Measurements from ENCODE around the gene PLS3. TPM values are rescaled to one million over a fixed set of nuclear protein-coding genes. Genes with fewer than 3 reads are reported as not detected.

The PLS3 gene
- total RNA-seq, 1 experiment from 2014 or later: 88.2 TPM

DNA sequence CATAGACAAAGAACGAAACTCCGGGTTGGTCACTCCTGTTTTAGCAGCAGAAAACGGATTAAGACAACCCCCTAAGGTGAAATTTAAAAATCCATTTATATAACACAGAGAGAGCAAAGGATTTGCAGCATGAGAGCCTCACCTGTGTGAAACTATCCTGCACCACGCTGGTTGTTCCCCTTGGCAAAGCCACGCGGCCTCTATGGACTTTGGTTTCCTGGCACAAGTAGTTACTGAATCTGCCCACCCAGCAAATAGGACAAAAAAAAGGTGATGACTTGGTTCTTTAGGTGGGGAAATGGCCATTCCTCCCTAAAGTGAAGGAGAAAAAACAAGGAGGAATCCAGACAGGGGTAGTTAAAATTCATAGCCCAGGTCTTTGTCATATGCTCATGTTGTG lies 133.1 kb downstream of the PLS3 start:
- H3K36me3 ChIP-seq (ENCODE audit: insufficient read depth, low read length, poor library complexity, severe bottlenecking): no peaks in the 10 kb centered on the region
- H3K9me3 ChIP-seq (ENCODE audit: low read depth, low read length, poor library complexity, severe bottlenecking): no peaks in the 10 kb centered on the region
- BruUV-seq (replicated peaks): no TSS peak
- no peak overlapping the region for H3K27ac ChIP-seq (ENCODE audit: low read depth, low read length, poor library complexity, severe bottlenecking)
- POLR2A ChIA-PET (ENCODE audit: low non-redundant PET): no interaction called here
- no peak for DNase-seq (ENCODE audit: low spot score)
- intact Hi-C loops (cut with micrococcal nuclease; ENCODE audit: unreplicated experiment): loop anchor here (5.0 kb wide), 1 partner anchor 362 kb away; no protein-coding TSS in a partner anchor
- no peak overlapping the region for H3K4me3 ChIP-seq (ENCODE audit: low read depth, low read length, poor library complexity, severe bottlenecking)
- TF ChIP-seq, protein P1, sequence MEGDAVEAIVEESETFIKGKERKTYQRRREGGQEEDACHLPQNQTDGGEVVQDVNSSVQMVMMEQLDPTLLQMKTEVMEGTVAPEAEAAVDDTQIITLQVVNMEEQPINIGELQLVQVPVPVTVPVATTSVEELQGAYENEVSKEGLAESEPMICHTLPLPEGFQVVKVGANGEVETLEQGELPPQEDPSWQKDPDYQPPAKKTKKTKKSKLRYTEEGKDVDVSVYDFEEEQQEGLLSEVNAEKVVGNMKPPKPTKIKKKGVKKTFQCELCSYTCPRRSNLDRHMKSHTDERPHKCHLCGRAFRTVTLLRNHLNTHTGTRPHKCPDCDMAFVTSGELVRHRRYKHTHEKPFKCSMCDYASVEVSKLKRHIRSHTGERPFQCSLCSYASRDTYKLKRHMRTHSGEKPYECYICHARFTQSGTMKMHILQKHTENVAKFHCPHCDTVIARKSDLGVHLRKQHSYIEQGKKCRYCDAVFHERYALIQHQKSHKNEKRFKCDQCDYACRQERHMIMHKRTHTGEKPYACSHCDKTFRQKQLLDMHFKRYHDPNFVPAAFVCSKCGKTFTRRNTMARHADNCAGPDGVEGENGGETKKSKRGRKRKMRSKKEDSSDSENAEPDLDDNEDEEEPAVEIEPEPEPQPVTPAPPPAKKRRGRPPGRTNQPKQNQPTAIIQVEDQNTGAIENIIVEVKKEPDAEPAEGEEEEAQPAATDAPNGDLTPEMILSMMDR (conservative IDR thresholded peaks at IDR 0.05; ENCODE audit: low read depth, low read length): no peak
- TF ChIP-seq EZH2 (IDR thresholded peaks at IDR 0.05; ENCODE audit: borderline replicate concordance, low read depth, low read length, poor library complexity, severe bottlenecking): no peak
- no peaks in the 10 kb centered on the region for H3K4me1 ChIP-seq (ENCODE audit: insufficient read depth, low read length, poor library complexity, severe bottlenecking)
- CTCF ChIA-PET: interaction anchor here (0.6 kb wide), 1 partner anchor 10 kb away, joined by 3 read pairs; no protein-coding TSS in a partner anchor
- peaks cover 18% of the 10 kb centered on the region for H3K27me3 ChIP-seq (replicated peaks; ENCODE audit: insufficient read depth, low read depth, low read length, poor library complexity)

DNA sequence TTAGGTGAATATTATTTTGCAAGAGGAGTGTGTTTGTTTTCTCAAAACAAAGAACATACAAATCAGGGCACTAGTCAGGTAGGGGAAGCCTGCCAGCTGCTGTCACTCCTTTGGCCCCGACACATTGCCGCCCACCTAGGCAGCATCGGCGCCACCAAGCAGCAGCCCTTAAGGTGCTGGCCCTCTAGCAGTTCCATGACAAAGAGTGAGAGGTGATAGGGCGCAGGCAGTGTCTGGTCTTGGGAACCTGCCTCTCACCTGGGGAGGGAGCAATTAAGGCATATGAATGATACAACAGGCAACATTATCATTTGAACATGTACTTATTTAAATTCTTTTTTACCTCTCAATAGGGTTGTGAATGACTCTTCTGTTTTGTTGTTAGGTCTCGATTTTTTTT lies 135.1 kb downstream of the PLS3 start:
- no peaks in the 10 kb centered on the region for H3K9me3 ChIP-seq (ENCODE audit: low read depth, low read length, poor library complexity, severe bottlenecking)
- H3K4me3 ChIP-seq (ENCODE audit: low read depth, low read length, poor library complexity, severe bottlenecking): no peak overlapping the region
- BruUV-seq (replicated peaks): no TSS peak
- intact Hi-C loops (cut with micrococcal nuclease; ENCODE audit: unreplicated experiment): no loop called here
- no peaks in the 10 kb centered on the region for H3K4me1 ChIP-seq (ENCODE audit: insufficient read depth, low read length, poor library complexity, severe bottlenecking)
- CTCF ChIA-PET: no interaction called here
- no peak for DNase-seq (ENCODE audit: low spot score)
- no peak for TF ChIP-seq EZH2 (IDR thresholded peaks at IDR 0.05; ENCODE audit: borderline replicate concordance, low read depth, low read length, poor library complexity, severe bottlenecking)
- TF ChIP-seq, protein P1 (conservative IDR thresholded peaks at IDR 0.05; ENCODE audit: low read depth, low read length): no peak
- H3K27ac ChIP-seq (ENCODE audit: low read depth, low read length, poor library complexity, severe bottlenecking): no peak overlapping the region
- peaks cover 14% of the 10 kb centered on the region for H3K27me3 ChIP-seq (replicated peaks; ENCODE audit: insufficient read depth, low read depth, low read length, poor library complexity)
- no peaks in the 10 kb centered on the region for H3K36me3 ChIP-seq (ENCODE audit: insufficient read depth, low read length, poor library complexity, severe bottlenecking)
- POLR2A ChIA-PET (ENCODE audit: low non-redundant PET): no interaction called here

DNA sequence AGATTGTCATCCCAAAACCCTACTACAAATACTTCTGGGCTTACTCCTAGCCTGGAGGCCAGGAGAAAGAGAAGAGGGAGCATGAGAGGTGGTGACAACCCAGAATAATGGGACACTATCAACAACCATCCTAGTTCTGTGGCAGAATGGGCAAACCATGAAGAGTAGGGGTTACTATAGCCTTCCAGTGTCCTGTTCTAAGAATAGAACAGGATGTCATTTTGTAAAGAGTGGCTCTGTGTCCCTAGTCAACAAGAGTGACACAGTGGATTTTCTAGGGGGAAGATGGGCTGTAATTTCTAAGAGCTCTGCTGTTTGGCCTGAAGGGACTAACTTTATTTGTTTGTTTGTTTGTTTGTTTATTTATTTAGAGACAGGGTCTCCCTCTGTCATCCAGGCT lies 136.0 kb downstream of the PLS3 start:
- Histone ChIP-seq H3K27ac (ENCODE audit: low read depth, low read length, poor library complexity, severe bottlenecking) (no peak overlapping the region), H3K4me3 (ENCODE audit: low read depth, low read length, poor library complexity, severe bottlenecking) (no peak overlapping the region), H3K4me1 (ENCODE audit: insufficient read depth, low read length, poor library complexity, severe bottlenecking) (no peaks in the 10 kb centered on the region), H3K9me3 (ENCODE audit: low read depth, low read length, poor library complexity, severe bottlenecking) (no peaks in the 10 kb centered on the region), H3K27me3 (replicated peaks; ENCODE audit: insufficient read depth, low read depth, low read length, poor library complexity) (peaks cover 14% of the 10 kb centered on the region), H3K36me3 (ENCODE audit: insufficient read depth, low read length, poor library complexity, severe bottlenecking) (no peaks in the 10 kb centered on the region)
- ChIA-PET CTCF (no interaction called here), POLR2A (ENCODE audit: low non-redundant PET) (no interaction called here)
- no TSS peak for BruUV-seq (replicated peaks)
- DNase-seq (ENCODE audit: low spot score): no peak
- no peak for TF ChIP-seq EZH2 (IDR thresholded peaks at IDR 0.05; ENCODE audit: borderline replicate concordance, low read depth, low read length, poor library complexity, severe bottlenecking)
- TF ChIP-seq, protein P1 (conservative IDR thresholded peaks at IDR 0.05; ENCODE audit: low read depth, low read length): no peak
- intact Hi-C loops (cut with micrococcal nuclease; ENCODE audit: unreplicated experiment): no loop called here

Data from A673 (cell line).